ENCODE measurements around the gene ENTREP1.

DNA sequence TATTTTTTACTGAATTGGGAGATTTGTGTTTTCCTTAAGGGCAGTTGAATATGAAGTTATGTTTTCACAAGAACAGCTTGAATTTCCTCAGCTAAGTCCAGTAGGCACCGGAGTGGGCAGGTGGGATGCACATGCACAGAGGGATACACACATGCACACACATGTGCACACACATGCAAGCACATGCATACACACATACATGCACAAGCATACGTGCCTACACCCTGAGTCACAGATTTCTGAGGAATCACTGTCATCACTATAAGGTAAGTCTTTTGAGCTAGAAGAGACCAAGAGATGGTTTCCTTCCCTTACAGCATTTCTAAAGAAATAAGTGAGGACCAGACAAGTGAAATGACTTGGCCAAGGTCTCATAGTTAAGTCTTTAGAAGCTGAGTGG is 8.7 kb downstream of the ENTREP1 start:
- TF ChIP-seq POLR2A (IDR thresholded peaks at IDR 0.05) (no peak), POLR2AphosphoS5 (IDR thresholded peaks at IDR 0.05) (no peak), EP300 (IDR thresholded peaks at IDR 0.05) (no peak)
- TF ChIP-seq, protein P1, sequence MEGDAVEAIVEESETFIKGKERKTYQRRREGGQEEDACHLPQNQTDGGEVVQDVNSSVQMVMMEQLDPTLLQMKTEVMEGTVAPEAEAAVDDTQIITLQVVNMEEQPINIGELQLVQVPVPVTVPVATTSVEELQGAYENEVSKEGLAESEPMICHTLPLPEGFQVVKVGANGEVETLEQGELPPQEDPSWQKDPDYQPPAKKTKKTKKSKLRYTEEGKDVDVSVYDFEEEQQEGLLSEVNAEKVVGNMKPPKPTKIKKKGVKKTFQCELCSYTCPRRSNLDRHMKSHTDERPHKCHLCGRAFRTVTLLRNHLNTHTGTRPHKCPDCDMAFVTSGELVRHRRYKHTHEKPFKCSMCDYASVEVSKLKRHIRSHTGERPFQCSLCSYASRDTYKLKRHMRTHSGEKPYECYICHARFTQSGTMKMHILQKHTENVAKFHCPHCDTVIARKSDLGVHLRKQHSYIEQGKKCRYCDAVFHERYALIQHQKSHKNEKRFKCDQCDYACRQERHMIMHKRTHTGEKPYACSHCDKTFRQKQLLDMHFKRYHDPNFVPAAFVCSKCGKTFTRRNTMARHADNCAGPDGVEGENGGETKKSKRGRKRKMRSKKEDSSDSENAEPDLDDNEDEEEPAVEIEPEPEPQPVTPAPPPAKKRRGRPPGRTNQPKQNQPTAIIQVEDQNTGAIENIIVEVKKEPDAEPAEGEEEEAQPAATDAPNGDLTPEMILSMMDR (IDR thresholded peaks at IDR 0.05): no peak

Data from stomach (tissue), 4 donors.